Midbrain (tissue), 1 donor: ENCODE results near the gene ZNF467.
A peak's percentile ranks its signal among the peaks of the same experiment; 100 is the strongest.

Source experiments
- DNase-seq: peaks from one replicate; lab custom pipeline; 2025; lab: John Stamatoyannopoulos, UW

Gene ZNF467

GRCh38 chr7:149773446-149774236 is at the start of gene ZNF467:
TSS of gene ZNF467 (minus strand) at chr7:149773588. CDS start at chr7:149771032, 2,556 bp downstream.
- peak; percentile 42 for DNase-seq

DNA sequence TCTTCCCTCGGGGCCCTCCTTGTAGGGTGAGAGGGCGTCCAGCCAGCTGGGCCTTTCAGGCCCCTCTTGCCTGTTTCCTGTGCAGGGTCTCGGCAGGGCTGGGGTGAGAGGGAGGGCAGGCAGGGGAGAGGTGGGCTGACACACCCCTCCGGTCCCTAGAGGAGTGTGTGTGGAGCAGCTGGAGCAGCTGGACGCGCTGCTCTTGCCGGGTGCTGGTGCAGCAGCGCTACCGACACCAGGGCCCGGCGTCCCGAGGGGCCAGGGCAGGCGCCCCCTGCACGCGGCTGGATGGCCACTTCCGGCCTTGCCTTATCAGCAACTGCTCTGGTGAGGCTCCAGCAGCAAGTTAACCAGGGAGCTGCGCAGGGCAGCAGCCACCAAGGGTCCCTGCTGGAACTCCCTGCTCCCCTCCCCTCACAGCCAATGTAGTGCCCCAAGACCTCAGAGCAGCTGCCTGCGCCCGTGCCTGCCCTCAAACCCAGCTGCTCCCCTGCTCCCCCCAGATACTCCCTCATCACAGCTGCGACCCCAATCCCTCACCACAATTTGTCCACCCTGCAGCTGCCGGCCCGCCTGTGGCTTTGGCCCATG is 49.1 kb upstream of the ZNF467 start:
- no peak for DNase-seq

- DNase-seq: no peak
Measured at GRCh38 chr7:149821191-149822148, 48.1 kb upstream of the ZNF467 start.

- DNase-seq: no peak
Measured at GRCh38 chr7:149820622-149821190, 47.3 kb upstream of the ZNF467 start.

DNA sequence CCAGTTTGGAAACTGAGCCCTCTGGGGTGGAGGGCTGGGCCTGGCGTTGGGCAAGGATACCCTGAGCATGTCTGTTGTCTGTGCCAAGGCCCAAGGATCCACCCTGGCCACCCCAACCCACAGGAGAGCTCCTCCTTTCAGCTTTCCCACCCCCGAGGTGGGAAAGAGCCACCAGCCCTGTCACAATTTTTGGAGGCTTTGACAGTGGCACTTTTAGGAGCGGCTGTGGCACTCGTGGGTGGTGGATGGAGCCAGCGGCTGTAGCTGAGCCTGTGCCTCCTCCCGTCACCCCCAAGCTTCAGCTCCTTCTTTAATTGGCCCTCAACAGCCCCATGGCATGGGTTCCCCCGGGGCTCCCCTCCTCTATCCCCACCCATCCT is 46.6 kb upstream of the ZNF467 start:
- no peak for DNase-seq

- DNase-seq: no peak
Measured at GRCh38 chr7:149819141-149819960, 46.0 kb upstream of the ZNF467 start.

DNA sequence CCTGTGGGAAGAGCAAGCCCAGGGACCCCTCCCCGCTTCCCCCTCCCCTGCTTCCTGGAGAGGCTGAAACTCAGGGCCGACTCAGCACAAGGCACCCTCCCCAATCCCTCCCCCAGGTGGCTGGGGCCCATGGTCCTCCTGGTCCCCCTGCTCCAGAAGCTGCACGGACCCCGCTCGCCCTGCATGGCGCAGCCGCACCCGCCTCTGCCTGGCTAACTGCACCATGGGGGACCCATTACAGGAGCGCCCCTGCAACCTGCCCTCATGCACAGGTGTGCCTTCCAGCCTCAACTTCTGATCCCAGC is 45.1 kb upstream of the ZNF467 start:
- DNase-seq: no peak

- DNase-seq: no peak
Measured at GRCh38 chr7:149817836-149818535, 44.6 kb upstream of the ZNF467 start.

- DNase-seq: no peak
Measured at GRCh38 chr7:149817301-149817771, 43.9 kb upstream of the ZNF467 start.

DNA sequence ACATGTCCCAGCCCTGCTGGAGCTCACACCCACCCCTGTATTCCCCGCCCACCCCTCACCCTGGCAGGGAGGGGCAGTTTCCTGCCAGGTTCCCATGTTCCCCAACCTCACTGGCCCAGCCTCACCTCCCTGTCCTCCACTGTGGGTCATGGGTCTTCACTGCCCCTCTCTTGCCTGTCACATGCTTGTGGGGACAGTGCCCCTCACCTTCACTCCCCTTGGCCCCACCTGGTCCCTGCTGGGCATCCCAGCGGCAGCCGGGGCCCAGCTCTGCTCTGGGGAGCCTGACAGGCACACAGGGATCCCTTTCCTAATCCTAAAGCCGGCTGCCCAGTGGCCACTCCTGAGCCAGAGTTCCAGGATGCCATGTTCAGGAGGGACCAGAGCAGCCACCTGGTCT is 43.4 kb upstream of the ZNF467 start:
- DNase-seq: no peak

DNA sequence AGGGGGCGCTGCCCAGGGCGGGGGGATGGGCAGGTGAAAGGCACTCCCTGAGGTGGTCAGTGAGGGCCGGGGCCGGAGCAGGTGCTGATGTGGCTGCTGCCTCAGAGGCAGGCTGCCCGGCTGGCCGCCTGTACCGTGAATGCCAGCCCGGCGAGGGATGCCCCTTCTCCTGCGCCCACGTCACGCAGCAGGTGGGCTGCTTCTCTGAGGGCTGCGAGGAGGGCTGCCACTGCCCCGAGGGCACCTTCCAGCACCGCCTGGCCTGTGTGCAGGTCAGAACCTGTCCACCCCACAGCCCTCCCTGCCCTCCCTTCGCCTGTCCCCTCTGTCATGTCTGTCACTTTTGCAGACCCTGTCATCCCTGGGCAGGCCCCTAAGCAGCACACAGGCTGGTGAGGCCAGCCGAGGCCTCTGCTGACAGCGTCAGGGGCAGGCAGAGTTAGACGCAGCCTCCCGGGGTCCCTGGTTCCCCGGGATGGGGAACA is 42.9 kb upstream of the ZNF467 start:
- no peak for DNase-seq

GRCh38 chr7:149815661-149816266 is 42.4 kb upstream of the ZNF467 start:
- no peak for DNase-seq

GRCh38 chr7:149815121-149815520 is 41.7 kb upstream of the ZNF467 start:
- DNase-seq: no peak

GRCh38 chr7:149814494-149814893 is 41.1 kb upstream of the ZNF467 start:
- no peak for DNase-seq

GRCh38 chr7:149813254-149814035 is 40.1 kb upstream of the ZNF467 start:
- DNase-seq: no peak

DNA sequence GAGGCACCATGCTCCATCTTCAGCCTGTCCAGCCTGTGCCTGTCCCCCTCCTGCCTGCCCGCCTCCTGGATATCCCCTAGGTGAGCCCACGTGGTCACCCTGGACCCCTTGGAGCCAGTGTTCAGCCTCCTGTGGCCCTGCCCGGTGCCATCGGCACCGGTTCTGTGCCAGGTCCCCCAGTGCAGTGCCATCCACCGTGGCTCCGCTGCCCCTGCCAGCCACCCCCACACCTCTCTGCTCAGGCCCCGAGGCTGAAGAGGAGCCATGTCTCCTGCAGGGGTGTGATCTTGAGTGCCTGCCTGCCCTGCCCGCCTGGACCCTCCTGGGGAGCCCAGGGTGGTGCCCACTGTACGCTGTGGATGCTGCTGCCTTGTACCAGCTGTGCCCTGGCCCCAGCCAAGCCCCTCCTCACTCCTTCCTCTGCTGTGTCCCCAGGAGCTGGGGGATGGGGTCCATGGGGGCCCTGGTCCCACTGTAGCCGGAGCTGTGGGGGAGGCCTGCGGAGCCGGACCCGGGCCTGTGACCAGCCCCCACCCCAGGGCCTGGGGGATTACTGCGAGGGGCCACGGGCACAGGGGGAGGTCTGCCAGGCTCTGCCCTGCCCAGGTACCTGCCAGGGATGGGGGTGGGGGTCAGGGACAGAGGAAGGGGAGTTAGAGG is 38.6 kb upstream of the ZNF467 start:
- no peak for DNase-seq

GRCh38 chr7:149811221-149811620 is 37.8 kb upstream of the ZNF467 start:
- no peak for DNase-seq

DNA sequence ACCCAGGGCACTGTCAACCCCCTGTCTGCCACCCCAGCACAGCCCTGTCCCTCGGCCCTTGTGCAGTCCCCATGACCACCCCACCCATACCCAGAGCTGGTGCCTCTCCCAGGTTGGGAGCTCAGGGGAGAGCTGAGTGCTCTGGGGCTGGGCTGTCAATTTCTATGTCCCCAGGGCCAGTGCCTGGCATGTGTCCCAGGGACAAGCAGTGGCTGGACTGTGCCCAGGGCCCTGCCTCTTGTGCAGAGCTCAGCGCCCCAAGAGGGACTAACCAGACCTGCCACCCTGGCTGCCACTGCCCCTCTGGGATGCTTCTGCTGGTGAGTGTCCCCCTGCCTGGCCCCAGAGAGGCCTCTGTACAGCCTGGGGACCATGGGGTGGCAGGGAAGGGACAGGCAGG is 35.8 kb upstream of the ZNF467 start:
- peak; percentile 15 for DNase-seq

DNA sequence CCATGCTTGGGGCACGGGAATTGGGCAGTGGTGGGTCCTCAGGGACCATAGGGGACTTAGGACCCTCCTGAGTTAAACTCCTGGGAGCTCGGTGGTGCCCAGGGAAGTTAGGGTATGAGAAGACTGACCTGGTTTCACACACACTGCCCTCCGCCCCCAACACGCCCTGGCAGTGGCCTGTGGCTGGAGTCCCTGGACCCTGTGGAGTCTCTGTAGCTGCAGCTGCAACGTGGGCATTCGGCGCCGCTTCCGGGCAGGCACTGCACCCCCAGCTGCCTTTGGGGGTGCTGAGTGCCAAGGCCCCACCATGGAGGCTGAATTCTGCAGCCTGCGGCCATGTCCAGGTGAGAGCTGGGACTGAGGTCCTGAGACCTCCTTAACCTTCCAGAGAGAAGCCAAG is 34.9 kb upstream of the ZNF467 start:
- DNase-seq: no peak
